ENCODE data around the gene ZFP36L2. TPM values are rescaled to one million over a fixed set of nuclear protein-coding genes. Genes with fewer than 3 reads are reported as not detected.

Gene ZFP36L2
- total and polyA plus RNA-seq, 2 donors (not counting 1 experiment from before 2014, with no cell fraction given): 94.9 to 482 TPM

DNA sequence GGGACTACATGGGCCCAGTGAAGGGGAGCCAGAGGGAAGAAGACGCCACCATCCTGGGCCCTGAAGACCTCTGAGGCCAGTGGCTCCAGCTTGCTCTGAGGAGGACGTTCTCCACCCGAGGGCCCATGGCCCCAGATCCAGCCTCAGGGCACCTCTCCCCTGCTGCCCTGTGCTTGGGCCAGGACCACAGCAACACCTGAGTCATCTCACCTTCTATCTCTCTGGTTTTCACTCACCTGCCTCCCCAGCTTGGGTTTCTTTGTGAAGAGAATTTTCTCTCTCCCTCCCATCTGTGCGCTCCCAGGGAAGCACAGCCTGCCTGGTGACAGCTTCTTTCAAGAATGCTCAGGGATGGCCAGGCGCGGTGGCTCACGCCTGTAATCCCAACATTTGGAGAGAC lies 19.8 kb downstream of the ZFP36L2 start:
- no peak overlapping the region for H3K4me3 Mint-ChIP-seq
- ATAC-seq (ENCODE audit: low read depth) (no peak), DNase-seq (no peak)
- 86% methylated on average over 5 of the region's 7 CpGs for WGBS (ENCODE audit: insufficient coverage)
- Histone ChIP-seq H3K27me3 (replicated peaks in 1 of 4; ENCODE audit: control extremely low read depth in 1 of 4, control insufficient read depth in 3 of 4, insufficient read depth in 4 of 4, low read length in 3 of 4) (no peaks in the 10 kb centered on the region), H3K4me2 (replicated peaks; ENCODE audit: low read depth, low read length, poor library complexity, severe bottlenecking) (no peak overlapping the region), H3K9ac (ENCODE audit: low read length) (no peak overlapping the region), H3K36me3 (replicated peaks in 1 of 2; ENCODE audit: control extremely low read depth in 1 of 2, control insufficient read depth in 1 of 2, extremely low read depth in 1 of 2, insufficient read depth in 2 of 2, low read length in 1 of 2) (no peaks in the 10 kb centered on the region), H3K79me2 (ENCODE audit: control insufficient read depth, insufficient read depth, low read length) (peaks cover 6% of the 10 kb centered on the region), H3K9me3 (ENCODE audit: control extremely low read depth in 1 of 3, control insufficient read depth in 2 of 3, insufficient read depth in 1 of 3, low read length in 2 of 3) (no peaks in the 10 kb centered on the region), H4K20me1 (ENCODE audit: control insufficient read depth, insufficient read depth, low read length, poor library complexity, severe bottlenecking) (no peaks in the 10 kb centered on the region), H2AFZ (ENCODE audit: insufficient read depth, low read depth, low read length, poor library complexity, severe bottlenecking) (no peak overlapping the region), H3K4me1 (ENCODE audit: control insufficient read depth in 2 of 2, insufficient read depth in 2 of 2, low read length in 2 of 2) (peaks cover 12 to 17% of the 10 kb centered on the region in 2 donors), H3K4me3 (ENCODE audit: control extremely low read depth in 1 of 5, extremely low read depth in 1 of 5, insufficient read depth in 1 of 5, low read depth in 2 of 5, low read length in 4 of 5) (no peak overlapping the region), H3K27ac (ENCODE audit: low read length in 2 of 2) (no peak overlapping the region)
- H3K4me1 Mint-ChIP-seq: peaks cover 28% of the 10 kb centered on the region
- intact Hi-C loops (cut with micrococcal nuclease): no loop called here
- ChIA-PET POLR2A (interaction anchor here (1.3 kb wide), 1 partner anchor 8 kb away, joined by 4 read pairs; no protein-coding TSS in a partner anchor), CTCF (interaction anchor here (0.6 kb wide), 1 partner anchor 14 kb away, joined by 3 read pairs; no protein-coding TSS in a partner anchor)
- peak overlapping the region; percentile 46 for H3K27ac Mint-ChIP-seq
- H3K27me3 Mint-ChIP-seq: no peaks in the 10 kb centered on the region
- TF ChIP-seq, protein P1, sequence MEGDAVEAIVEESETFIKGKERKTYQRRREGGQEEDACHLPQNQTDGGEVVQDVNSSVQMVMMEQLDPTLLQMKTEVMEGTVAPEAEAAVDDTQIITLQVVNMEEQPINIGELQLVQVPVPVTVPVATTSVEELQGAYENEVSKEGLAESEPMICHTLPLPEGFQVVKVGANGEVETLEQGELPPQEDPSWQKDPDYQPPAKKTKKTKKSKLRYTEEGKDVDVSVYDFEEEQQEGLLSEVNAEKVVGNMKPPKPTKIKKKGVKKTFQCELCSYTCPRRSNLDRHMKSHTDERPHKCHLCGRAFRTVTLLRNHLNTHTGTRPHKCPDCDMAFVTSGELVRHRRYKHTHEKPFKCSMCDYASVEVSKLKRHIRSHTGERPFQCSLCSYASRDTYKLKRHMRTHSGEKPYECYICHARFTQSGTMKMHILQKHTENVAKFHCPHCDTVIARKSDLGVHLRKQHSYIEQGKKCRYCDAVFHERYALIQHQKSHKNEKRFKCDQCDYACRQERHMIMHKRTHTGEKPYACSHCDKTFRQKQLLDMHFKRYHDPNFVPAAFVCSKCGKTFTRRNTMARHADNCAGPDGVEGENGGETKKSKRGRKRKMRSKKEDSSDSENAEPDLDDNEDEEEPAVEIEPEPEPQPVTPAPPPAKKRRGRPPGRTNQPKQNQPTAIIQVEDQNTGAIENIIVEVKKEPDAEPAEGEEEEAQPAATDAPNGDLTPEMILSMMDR (IDR thresholded peaks at IDR 0.05): no peak
- no peak for TF ChIP-seq EZH2 (IDR thresholded peaks at IDR 0.05; ENCODE audit: borderline replicate concordance, insufficient read depth, low read depth, low read length, poor library complexity, severe bottlenecking)
- H3K9me3 Mint-ChIP-seq (ENCODE audit: insufficient read depth): no peaks in the 10 kb centered on the region

DNA sequence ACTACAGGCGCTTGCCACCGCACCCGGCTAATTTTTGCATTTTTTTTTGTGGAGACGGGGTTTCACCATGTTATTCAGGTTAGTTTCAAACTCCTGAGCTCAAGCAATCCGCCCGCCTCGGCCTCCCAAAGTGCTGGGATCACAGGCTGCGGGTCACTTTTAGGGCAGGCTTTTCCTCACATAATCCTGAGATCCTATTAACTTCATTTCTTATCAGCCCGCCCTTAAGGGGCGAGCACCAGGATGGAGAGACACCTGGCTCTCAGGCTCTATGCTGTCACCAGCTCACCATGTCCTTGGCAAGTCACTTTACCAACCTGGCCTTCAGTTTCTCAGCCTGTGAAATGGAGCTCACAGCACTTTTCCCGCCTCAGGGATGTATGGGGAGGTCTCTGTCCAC lies 23.0 kb downstream of the ZFP36L2 start:
- DNase-seq (no peak), ATAC-seq (ENCODE audit: low read depth) (no peak)
- H3K36me3 ChIP-seq (replicated peaks in 1 of 2; ENCODE audit: control extremely low read depth in 1 of 2, control insufficient read depth in 1 of 2, extremely low read depth in 1 of 2, insufficient read depth in 2 of 2, low read length in 1 of 2): no peaks in the 10 kb centered on the region
- peaks cover 8% of the 10 kb centered on the region for H3K79me2 ChIP-seq (ENCODE audit: control insufficient read depth, insufficient read depth, low read length)
- H3K4me1 ChIP-seq (ENCODE audit: control insufficient read depth in 2 of 2, insufficient read depth in 2 of 2, low read length in 2 of 2): peaks cover 0 to 9% of the 10 kb centered on the region in 2 donors
- no peaks in the 10 kb centered on the region for H3K9me3 Mint-ChIP-seq (ENCODE audit: insufficient read depth)
- H3K27ac ChIP-seq (ENCODE audit: low read length in 2 of 2): no peak overlapping the region
- H3K4me2 ChIP-seq (replicated peaks; ENCODE audit: low read depth, low read length, poor library complexity, severe bottlenecking): no peak overlapping the region
- H2AFZ ChIP-seq (ENCODE audit: insufficient read depth, low read depth, low read length, poor library complexity, severe bottlenecking): no peak overlapping the region
- TF ChIP-seq EZH2 (IDR thresholded peaks at IDR 0.05; ENCODE audit: borderline replicate concordance, insufficient read depth, low read depth, low read length, poor library complexity, severe bottlenecking): no peak
- TF ChIP-seq, protein P1 (IDR thresholded peaks at IDR 0.05): no peak
- H3K4me3 ChIP-seq (ENCODE audit: control extremely low read depth in 1 of 5, extremely low read depth in 1 of 5, insufficient read depth in 1 of 5, low read depth in 2 of 5, low read length in 4 of 5): no peak overlapping the region
- H3K9me3 ChIP-seq (ENCODE audit: control extremely low read depth in 1 of 3, control insufficient read depth in 2 of 3, insufficient read depth in 1 of 3, low read length in 2 of 3): no peaks in the 10 kb centered on the region
- H3K4me3 Mint-ChIP-seq: no peak overlapping the region
- H3K9ac ChIP-seq (ENCODE audit: low read length): no peak overlapping the region
- no peaks in the 10 kb centered on the region for H4K20me1 ChIP-seq (ENCODE audit: control insufficient read depth, insufficient read depth, low read length, poor library complexity, severe bottlenecking)
- peaks cover 12% of the 10 kb centered on the region for H3K4me1 Mint-ChIP-seq
- H3K27me3 ChIP-seq (replicated peaks in 1 of 4; ENCODE audit: control extremely low read depth in 1 of 4, control insufficient read depth in 3 of 4, insufficient read depth in 4 of 4, low read length in 3 of 4): no peaks in the 10 kb centered on the region
- 100% methylated on average over 7 of the region's 11 CpGs for WGBS (ENCODE audit: insufficient coverage)
- no peaks in the 10 kb centered on the region for H3K27me3 Mint-ChIP-seq
- ChIA-PET CTCF (interaction anchor here (1.0 kb wide), 1 partner anchor 15 kb away, joined by 3 read pairs; no protein-coding TSS in a partner anchor), POLR2A (no interaction called here)
- intact Hi-C loops (cut with micrococcal nuclease): no loop called here
- no peak overlapping the region for H3K27ac Mint-ChIP-seq
